Kidney (tissue), 14 donors: ENCODE results near the gene ADGRG1. TPM values are rescaled to one million over a fixed set of nuclear protein-coding genes. Genes with fewer than 3 reads are reported as not detected.

Source experiments
- DNase-seq, 5 donors: peaks; one replicate each; pipeline ENCODE4 v3.0.0-alpha.2; 2013 to 2020
- FAIRE-seq: peaks from 2 replicates; lab custom pipeline; 2012; peaks lifted over from hg19 to GRCh38; lab: Jason Lieb, UNC
- H3K27ac ChIP-seq, 2 donors: one replicate each; pipeline ENCODE4 v1.7.0; 2013; ENCODE audit warnings: low read depth in 2 of 2, low read length in 2 of 2, inconsistent platforms in 1 of 2
- H3K27me3 ChIP-seq: one replicate; pipeline ENCODE4 v1.7.1; 2013; ENCODE audit warnings: low read length, inconsistent platforms; ENCODE audit not compliant: control insufficient read depth, insufficient read depth
- H3K36me3 ChIP-seq, 3 donors: one replicate each; pipeline versions ENCODE4 v1.7.0 to v1.7.1; 2013; ENCODE audit warnings: low read length in 3 of 3, control low read depth in 1 of 3, inconsistent platforms in 1 of 3; ENCODE audit not compliant: insufficient read depth in 3 of 3, control insufficient read depth in 2 of 3
- H3K4me1 ChIP-seq, 3 donors: one replicate each; pipeline versions ENCODE4 v1.7.0 to v1.7.1; 2013; ENCODE audit warnings: low read length in 3 of 3, inconsistent platforms in 1 of 3, low read depth in 1 of 3; ENCODE audit not compliant: control insufficient read depth in 2 of 3, insufficient read depth in 2 of 3
- H3K4me3 ChIP-seq, 3 donors: one replicate each; pipeline versions ENCODE4 v1.7.0 to v1.8.1; 2013; ENCODE audit warnings: low read length in 3 of 3, control low read depth in 1 of 3, inconsistent platforms in 1 of 3
- H3K9ac ChIP-seq, 3 donors: one replicate each; pipeline versions ENCODE4 v1.7.0 to v1.7.1; 2013; ENCODE audit warnings: low read length in 3 of 3, control low read depth in 1 of 3, inconsistent platforms in 1 of 3
- H3K9me3 ChIP-seq, 3 donors: one replicate each; pipeline versions ENCODE4 v1.7.0 to v1.7.1; 2013; ENCODE audit warnings: low read length in 3 of 3, control low read depth in 1 of 3, inconsistent platforms in 1 of 3; ENCODE audit not compliant: control insufficient read depth in 2 of 3, insufficient read depth in 1 of 3
- intact Hi-C: fragments of 100-400 bp; cut with DNase I; formaldehyde crosslinking; loops from one replicate; pipeline ENCODE4 v1.11.1; 2022
- polyA plus RNA-seq: library from polyadenylated mRNA; stranded (reverse); fragments of 350-450 nt; fragmentation: Illumina TruSeq; extraction: RNeasy Lipid Tissue Mini Kit (QIAGEN cat#74804); gene quantifications from one replicate; pipeline ENCODE4 v1.2.3, GENCODE V29; 2014; ENCODE audit warnings: low read depth, low replicate concordance; ENCODE audit not compliant: insufficient read depth
- total RNA-seq: library from RNA; stranded (reverse); fragmentation: NEBNext Ultra II Directional; extraction: Animal tissue kit (Norgen Biotek cat#: 25700); gene quantifications from one replicate; pipeline ENCODE4 v1.2.1, GENCODE V29; 2021
- TF ChIP-seq, protein P1 (sequence below): IDR thresholded peaks from 3 replicates; pipeline ENCODE4 v1.5.1; 2012; ENCODE audit warnings: mild to moderate bottlenecking, moderate library complexity, borderline replicate concordance; ENCODE audit not compliant: insufficient read depth; ENCODE audit errors: extremely low read depth
- donor health status: control.
- donor health status: control.
- donor health status: control.
- donor health status: control.
- donor health status: control.
- donor health status: DM: yes; HTN: yes; CAD: no.
- donor health status: Normal renal cell carcinoma (clear cell type).

The ADGRG1 gene
- total and polyA plus RNA-seq, 2 donors from 2014 or later = 188 to 351 TPM

DNA sequence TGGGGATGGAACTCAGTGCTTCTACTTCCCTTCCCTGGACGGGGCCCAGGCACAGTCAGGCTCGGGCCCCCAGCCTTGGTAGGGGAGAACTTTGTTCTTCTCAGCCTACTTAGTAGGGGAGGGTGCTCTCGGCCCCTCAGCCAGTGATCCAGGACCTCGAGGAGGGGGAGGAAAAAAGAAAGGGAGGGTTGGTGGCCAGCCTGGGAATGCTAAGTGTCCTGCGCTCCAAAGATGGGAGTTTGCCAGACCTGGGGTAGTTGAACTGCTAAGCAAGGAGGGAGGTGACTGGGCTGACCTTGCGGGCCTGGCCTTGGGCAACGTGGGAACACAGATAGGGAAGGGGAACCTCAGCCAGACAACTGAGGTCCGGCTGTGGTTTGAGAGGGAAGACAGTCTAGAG is 12.2 kb downstream of the ADGRG1 start:
- DNase-seq = no peak
- H3K9ac ChIP-seq = peak overlapping the region in 1 of 3 donors; percentile 34
- peaks cover 0 to 17% (median 15%) of the 10 kb centered on the region in 3 donors for H3K36me3 ChIP-seq
- H3K27ac ChIP-seq = peak overlapping the region in 1 of 2 donors; percentile 40
- H3K4me3 ChIP-seq = no peak overlapping the region
- H3K9me3 ChIP-seq = no peaks in the 10 kb centered on the region
- H3K4me1 ChIP-seq = peaks cover 0 to 57% (median 40%) of the 10 kb centered on the region in 3 donors
- no peak for FAIRE-seq
- TF ChIP-seq, protein P1, sequence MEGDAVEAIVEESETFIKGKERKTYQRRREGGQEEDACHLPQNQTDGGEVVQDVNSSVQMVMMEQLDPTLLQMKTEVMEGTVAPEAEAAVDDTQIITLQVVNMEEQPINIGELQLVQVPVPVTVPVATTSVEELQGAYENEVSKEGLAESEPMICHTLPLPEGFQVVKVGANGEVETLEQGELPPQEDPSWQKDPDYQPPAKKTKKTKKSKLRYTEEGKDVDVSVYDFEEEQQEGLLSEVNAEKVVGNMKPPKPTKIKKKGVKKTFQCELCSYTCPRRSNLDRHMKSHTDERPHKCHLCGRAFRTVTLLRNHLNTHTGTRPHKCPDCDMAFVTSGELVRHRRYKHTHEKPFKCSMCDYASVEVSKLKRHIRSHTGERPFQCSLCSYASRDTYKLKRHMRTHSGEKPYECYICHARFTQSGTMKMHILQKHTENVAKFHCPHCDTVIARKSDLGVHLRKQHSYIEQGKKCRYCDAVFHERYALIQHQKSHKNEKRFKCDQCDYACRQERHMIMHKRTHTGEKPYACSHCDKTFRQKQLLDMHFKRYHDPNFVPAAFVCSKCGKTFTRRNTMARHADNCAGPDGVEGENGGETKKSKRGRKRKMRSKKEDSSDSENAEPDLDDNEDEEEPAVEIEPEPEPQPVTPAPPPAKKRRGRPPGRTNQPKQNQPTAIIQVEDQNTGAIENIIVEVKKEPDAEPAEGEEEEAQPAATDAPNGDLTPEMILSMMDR = no peak
- intact Hi-C loops = no loop called here
- H3K27me3 ChIP-seq = no peaks in the 10 kb centered on the region

DNA sequence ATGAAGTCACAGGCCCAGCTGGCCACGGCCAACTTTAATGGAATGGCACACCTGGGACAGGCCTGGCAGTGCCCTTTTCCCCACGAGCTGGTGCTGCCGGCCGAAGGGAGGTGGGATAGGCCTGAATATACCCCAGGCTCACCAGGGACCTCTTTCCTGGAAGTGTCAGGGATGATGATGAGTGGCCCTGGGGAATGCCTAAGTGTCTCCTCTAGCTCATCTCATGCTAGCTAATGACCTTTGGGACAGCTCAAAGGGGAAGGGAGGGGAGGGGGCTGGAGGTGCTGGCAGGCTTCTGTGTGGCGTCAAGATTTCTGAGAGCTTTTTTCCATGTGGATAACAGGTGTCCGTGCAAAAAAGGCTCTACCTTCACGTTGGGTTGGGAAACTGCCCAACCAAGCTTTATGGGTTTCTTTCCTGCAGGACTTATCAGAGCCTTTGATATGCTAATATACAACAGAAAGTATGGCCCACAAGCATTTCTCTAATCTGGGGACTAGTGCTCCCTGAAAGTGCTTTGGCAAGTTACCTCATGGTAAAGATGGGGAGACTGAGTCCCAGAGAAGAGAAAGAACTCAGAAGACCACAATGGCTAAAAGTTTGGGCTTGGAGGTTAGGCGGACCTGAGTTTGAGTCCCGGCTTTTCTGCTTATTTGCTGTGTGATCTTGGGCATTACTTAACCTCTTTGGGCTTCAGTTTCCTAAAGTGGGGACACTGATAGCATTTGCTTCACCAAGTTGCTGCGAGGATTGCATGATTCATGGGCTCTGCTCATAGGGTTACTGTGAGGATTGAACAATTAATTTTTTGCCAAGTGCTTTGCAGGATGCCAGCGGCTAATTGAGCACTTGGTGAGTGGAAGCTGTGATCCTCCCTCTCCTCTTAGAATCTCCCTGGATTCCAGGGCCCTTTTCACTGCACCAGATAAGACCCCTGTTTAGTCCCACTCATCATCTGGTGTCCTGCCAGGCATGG is 14.0 kb downstream of the ADGRG1 start:
- Histone ChIP-seq H3K36me3 (peaks cover 0 to 15% (median 12%) of the 10 kb centered on the region in 3 donors), H3K4me3 (no peak overlapping the region), H3K27ac (peak overlapping the region in 1 of 2 donors; percentile 26), H3K4me1 (peaks cover 0 to 48% (median 30%) of the 10 kb centered on the region in 3 donors), H3K9me3 (no peaks in the 10 kb centered on the region), H3K27me3 (no peaks in the 10 kb centered on the region), H3K9ac (no peak overlapping the region)
- FAIRE-seq (no peak), DNase-seq (no peak)
- TF ChIP-seq, protein P1 = no peak
- intact Hi-C loops = no loop called here

DNA sequence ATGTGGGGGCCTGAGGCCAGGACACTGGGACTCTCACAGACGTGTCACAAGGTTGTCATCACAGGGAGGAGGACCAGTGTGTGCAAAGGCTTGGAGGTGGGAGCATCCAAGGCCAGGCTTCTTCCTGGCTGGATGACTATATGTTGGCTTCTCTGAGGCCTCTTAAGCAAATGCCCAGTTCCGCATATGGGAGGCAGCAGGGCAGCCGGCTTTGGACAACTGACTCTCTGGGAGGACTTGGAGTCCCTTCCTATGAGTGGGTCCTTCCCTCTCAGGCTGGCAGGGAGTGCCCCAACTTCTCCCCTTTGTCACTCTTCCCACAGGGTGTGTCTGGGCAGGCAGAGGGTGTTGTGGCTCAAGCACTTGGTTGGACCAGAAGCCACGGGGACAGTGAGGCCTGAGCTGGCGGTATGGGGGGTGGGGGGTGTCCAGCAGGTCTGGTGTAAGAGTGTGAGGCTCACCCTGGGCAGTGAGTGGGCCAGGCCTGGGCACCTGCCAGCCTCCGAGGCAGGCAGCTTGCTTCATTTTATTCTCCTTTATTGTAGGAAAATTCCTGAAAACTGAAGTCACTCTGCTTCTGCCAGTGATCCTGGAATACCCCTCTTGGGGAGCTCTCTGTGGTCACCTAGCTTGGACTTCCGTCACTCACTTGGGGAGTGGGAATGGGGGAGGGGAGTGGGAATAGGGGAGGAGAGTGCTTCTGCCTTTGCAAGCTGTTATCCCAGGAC is 14.9 kb downstream of the ADGRG1 start:
- FAIRE-seq (no peak), DNase-seq (peak in 2 of 5 donors; percentile 47 to 57)
- Histone ChIP-seq H3K36me3 (peaks cover 0 to 24% (median 12%) of the 10 kb centered on the region in 3 donors), H3K9me3 (no peaks in the 10 kb centered on the region), H3K27me3 (no peaks in the 10 kb centered on the region), H3K4me3 (no peak overlapping the region), H3K9ac (no peak overlapping the region), H3K4me1 (peaks cover 0 to 47% (median 27%) of the 10 kb centered on the region in 3 donors), H3K27ac (peak overlapping the region; percentile 11 to 26)
- intact Hi-C loops = no loop called here
- TF ChIP-seq, protein P1 = no peak
